GM12873 (cell line): ENCODE results near the gene PLAC8.

Source experiments
- CTCF ChIP-seq: IDR thresholded peaks from 2 replicates; pipeline ENCODE4 v1.5.1; 2012; ENCODE audit warnings: low read depth, mild to moderate bottlenecking, moderate library complexity, low read length, control low read depth; ENCODE audit not compliant: insufficient read depth; ENCODE audit errors: missing control alignments

The PLAC8 gene

GRCh38 chr4:83096397-83096796 lies 18.1 kb downstream of the PLAC8 start:
- TF ChIP-seq CTCF = no peak

GRCh38 chr4:83093060-83093640 lies 21.4 kb downstream of the PLAC8 start:
- TF ChIP-seq CTCF = no peak

GRCh38 chr4:83089410-83090157 lies 24.9 kb downstream of the PLAC8 start:
- TF ChIP-seq CTCF = no peak

GRCh38 chr4:83083925-83084475 lies 30.5 kb downstream of the PLAC8 start:
- TF ChIP-seq CTCF = peak; percentile 31

GRCh38 chr4:83082777-83083176 lies 31.8 kb downstream of the PLAC8 start:
- no peak for TF ChIP-seq CTCF

GRCh38 chr4:83080561-83080960 lies 34.0 kb downstream of the PLAC8 start:
- TF ChIP-seq CTCF = no peak

- no peak for TF ChIP-seq CTCF
These were observed 39.0 kb downstream of the PLAC8 start for GRCh38 chr4:83075311-83076095.
